Activated CD4-positive, CD25-positive, alpha-beta regulatory T cell treated with anti-CD3 and anti-CD28 coated beads, Interleukin-2, amount 50 U/mL, for 16 hours (primary cell): ENCODE measurements around the gene ROR2.

Experiments used
- DNase-seq: peaks from one replicate; pipeline ENCODE4 v3.0.0-alpha.2; 2020; ENCODE audit warnings: low read depth, low spot score

ROR2 gene

GRCh38 chr9:91842358-91843049 is 107.5 kb downstream of the ROR2 start:
- DNase-seq: no peak

DNA sequence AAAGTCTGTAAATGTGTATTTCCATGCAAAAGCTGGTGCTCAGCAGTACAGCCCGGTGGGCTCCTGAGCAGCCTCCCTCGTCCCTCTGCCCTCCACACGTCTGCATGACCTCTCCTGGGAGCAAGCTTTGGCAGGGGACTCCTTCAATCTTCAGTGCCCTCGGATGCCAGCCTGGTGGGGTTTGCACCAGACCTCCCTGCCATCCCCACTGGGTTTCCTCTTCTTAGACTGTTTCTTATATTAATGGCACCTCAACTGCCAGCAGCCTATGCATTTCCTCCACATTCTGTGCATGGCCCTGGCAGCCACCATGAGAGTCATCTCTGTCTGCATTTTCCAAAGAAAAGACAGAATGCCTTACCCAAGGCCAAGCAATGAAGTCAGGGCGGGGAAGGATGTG is 108.4 kb downstream of the ROR2 start:
- no peak for DNase-seq

GRCh38 chr9:91840882-91841281 is 109.1 kb downstream of the ROR2 start:
- DNase-seq: no peak

GRCh38 chr9:91840469-91840868 is 109.6 kb downstream of the ROR2 start:
- DNase-seq: no peak

GRCh38 chr9:91839926-91840465 is 110.0 kb downstream of the ROR2 start:
- no peak for DNase-seq

GRCh38 chr9:91837981-91838731 is 111.9 kb downstream of the ROR2 start:
- DNase-seq: no peak

- no peak for DNase-seq
Observed at GRCh38 chr9:91836515-91836914, 113.5 kb downstream of the ROR2 start.

- no peak for DNase-seq
Observed at GRCh38 chr9:91835632-91836031, 114.4 kb downstream of the ROR2 start.

GRCh38 chr9:91835216-91835615 is 114.8 kb downstream of the ROR2 start:
- no peak for DNase-seq

- no peak for DNase-seq
Observed at GRCh38 chr9:91834740-91835139, 115.3 kb downstream of the ROR2 start.

DNA sequence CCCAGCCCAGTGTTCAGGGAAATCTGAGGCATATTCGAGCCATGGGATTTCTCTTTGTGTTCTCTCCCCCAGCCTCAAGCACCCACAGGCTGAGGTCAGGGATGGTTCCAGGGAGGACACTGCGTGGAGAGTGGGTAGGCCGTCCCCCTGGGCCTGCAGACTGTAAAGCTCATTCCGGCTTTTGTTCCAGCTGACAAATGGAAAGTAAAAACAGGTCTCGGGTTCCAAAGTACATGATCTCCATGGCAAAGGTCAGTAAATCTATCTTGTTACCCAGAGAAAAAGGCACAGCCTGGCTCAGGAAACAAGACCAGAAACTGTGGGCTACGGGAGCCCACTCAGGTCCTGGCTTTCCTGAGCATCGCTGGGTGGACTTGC is 116.2 kb downstream of the ROR2 start:
- no peak for DNase-seq

DNA sequence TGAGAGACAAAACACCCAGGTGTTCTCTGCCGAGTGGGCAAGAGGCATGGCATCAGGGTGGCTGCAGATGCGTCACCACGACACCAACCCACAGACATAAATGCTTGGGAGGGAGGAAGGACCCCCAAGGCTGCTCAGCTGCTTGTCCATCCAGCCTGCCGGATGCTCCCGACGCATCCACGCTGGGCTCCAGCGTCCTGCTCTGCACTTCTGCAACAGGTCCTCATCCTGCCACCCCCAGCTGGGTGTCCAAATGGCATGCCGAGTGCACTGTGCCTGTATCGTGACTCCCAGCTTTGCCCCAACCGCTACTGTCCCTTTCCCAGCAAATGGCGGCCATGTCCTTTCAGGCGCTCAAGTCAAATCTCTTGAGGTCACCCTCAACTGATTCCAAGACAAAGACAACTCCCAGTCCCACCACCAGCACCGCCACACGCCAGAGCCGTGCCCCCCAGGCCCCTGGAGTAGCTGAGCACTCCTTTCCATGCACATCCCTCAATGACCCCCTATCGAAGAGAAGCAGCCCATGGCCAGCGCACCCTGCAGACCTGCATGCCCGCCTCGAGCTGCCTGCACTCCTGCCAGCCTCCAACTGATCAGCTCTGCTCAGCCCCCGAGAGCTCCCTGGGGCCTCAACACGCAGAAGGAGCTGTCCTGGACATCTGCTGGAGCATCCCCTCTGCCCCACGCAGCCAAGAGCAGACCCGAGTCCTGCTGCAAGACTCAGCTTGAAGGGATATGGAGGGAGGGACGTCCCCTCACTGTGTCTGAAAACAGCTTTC is 116.7 kb downstream of the ROR2 start:
- no peak for DNase-seq

- no peak for DNase-seq
Observed at GRCh38 chr9:91832322-91832721, 117.7 kb downstream of the ROR2 start.

GRCh38 chr9:91825866-91826265 is 124.2 kb downstream of the ROR2 start:
- DNase-seq: no peak

DNA sequence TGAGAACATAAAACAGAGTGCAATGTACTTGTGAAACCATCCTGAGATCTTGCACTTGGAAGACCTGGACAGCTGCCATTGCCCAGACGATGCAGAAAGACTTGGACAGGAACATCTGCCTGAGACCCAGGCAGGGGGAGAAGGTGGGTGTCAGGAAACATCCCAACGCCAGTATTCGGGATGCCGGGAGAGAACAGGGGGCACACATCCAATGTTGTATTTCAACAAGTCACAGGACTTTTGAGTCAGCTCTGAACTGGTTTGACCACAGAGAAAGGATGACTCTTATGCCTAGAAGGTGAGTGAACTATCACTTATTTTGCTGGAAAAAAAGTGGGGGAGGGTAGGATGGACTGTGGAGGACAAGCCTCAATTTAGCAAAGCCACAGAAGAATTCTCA is 124.6 kb downstream of the ROR2 start:
- no peak for DNase-seq

DNA sequence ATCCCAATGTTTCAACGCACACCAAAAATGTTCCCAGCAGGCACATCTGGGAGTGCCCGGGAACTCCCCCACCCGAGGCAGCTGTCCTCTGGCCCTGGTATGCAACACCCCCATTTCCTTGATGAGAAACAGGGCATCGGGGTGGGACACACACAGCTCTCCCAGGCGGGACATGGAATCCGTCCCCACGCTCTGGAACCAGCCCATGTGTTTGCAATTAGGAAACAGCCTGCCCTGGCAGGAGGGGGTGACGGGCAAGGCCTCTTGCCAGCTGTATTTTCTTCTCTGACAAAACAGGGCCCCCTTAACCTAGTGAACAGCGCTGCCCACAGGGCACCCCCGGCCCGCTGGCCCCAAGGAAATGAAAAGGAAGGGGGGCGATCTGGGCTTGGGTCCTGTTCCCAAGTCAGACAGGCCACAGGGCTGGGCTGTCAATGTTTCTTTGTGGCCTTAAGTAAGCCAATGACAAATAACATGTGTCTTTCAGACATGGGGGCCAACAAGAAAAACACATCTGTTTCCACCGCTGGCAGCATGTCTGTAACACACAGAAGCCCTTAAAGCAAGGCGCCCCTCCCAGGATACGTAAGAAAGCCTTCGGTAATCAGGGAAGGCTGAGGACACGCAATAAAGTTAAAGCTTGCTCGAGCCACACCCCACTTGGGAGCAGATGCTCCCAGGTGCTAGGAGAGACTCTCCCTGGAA is 125.3 kb downstream of the ROR2 start:
- no peak for DNase-seq

- no peak for DNase-seq
Observed at GRCh38 chr9:91824151-91824550, 125.9 kb downstream of the ROR2 start.

DNA sequence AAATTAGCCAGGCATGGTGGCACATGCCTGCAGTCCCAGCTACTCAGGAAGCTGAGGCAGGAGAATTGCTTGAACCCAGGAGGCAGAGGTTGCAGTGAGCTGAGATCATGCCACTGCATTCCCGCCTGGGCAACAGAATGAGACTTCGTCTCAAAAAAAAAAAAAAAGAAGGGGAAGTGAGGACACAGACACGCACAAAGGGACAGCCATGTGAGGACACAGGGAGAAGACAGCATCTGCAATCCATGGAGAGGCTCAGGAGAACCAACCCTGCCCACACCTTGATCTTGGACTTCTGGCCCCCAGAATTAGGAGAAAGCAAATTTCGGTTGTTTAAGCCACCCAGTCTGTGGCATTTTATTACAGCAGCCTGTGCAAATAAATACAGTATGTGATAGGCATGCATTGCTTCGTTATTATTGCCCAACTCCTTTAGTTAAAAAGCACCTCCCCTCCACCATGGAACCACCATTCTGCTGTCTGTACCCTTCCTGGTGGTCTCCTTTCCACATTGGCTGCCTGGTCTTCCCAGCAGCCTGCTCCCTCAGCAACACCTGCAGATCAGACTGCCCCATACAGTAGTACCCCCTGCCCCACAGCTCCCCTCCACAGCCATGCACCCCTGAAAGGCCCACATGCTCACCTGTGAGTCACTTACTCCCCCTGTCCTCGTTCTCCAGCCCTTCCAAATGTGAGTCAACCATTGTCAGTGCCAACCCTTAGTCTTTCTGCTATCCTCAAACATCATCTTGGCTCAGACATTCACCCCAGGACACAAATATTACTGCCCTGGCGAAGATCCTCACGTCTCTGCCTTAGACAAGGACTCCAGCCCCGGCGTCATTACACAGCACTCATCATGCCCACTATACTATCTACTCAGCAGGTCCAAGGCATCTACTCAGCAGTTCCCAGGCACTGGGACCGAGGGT is 128.8 kb downstream of the ROR2 start:
- DNase-seq: no peak

DNA sequence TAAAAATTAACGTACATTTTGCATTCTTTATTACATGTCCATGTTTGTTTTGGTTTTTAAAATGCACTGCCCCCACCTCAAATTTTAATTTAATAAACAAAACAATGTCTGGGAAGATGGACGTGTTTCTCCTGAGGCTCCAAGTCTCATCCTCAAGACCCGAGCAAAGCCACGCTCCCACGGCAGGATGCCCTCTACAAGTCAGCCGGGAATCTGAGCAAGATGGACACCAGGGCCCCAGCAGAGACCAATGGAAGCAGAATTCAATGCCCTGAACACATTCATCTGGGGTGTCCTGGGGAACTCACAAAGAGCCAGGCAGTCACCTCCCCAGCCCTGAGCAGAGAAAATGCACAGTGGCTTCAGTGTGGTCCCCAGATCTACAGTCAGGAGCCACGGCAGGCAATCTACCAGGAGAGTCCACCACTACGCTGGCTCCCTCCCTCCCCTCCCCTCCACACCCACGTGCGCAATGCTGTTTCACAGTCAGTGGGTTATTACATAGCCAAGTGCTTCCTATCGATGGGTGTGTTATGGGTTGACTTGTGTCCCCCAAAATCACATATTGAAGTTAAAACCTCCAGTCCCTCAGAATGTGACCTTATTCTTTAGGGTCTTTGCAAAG is 129.8 kb downstream of the ROR2 start:
- DNase-seq: no peak
